HG02763 (cell line): ENCODE measurements around the gene TEX29.

Source experiments
- ATAC-seq: cut with Tn5 transposase; IDR thresholded peaks from one replicate; pipeline ENCODE4 v1.9.1; 2021; ENCODE audit warnings: mild to moderate bottlenecking, moderate library complexity; ENCODE audit not compliant: unreplicated experiment

Gene TEX29

DNA sequence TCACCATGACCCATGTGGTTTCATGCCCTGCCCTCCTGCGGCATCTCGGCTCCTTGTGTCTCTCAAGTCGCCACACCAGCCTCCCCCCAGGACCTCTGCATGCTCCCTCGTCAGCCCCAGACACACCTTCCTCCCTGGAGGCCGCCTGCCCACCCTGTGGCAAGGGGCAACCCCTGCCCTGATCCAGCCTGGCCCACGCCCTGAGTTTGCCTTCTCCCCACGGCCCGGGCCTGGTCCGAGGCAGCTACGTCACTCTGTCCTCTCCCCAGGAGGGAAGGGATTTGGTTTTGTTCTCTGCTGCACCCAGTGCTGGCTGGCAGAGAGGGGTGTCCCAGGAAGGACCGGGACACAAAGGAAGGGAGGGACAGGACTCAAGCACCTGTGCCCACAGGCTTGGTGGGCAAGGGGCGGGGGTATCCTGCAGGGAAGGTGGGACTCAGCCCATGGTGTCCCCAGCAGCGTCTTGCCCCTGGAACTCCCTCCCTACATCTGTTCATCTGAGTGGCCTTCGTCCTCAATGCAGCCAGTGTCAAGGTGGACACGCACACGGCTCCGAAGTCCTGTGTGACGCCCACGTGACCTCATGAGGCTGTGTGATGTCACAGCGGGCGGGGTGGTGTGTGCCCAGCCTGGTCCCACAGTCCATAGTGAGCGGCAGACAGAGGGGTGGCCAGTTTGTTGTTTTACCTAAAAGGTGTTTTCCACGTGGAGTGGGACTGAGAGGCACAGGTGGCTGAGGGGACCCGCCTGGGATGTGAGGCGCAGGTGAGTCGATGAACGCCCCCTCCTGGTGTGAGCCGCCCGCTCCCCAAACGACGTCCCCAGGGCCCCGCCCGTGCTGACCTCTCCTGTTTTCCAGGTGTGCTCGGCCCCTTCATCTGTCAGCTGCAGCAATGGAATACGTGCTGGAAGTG lies at the start of gene TEX29:
Gene TEX29, plus strand, starts transcription at position 645 of the 914 bp plus-strand sequence. Its CDS starts 249 bp downstream, at position 894.
- ATAC-seq: no peak

DNA sequence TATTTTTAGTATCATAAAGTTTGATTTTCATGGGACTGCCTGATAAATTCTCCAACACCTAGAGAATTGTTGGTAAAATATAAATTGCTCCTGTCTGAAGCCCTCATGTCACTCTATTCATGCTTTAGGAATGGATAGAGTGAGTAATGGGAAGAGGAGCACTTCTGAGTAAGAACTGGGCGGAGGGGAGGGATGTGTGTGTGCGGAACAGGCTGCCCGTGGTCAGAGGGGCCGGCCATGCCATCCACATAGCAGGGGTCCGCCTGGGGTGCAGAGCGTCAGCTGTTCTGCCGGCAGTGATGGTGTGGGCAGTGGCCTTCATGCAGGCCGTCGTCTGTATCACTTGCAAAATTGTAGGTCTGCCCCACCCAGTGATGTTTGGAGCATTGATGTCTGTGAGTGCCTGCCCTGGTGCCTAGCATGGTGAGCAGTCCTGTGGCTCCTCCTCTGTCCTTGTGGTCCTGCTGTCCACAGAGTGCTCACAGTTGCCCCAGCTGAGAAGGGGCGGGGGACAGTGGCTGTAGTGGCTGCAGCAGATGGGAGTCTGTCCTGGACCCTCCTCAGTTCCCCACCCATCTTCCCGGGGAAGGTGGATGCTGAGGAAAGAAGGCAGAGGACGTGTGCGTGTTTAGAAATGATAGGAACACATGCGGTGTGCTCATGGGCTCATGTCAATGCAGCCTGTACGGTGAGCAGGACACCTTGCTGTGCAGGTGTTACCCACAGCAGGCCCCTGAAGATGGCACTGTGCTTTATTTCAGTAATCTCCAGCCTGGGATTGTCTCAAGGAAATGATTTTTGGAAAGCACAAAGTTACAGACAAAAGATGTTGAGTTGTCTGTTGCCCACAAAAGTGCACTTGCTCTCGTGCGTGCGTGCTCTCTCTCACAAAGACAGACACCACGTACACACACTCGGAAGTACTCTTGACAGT lies 49.4 kb upstream of the TEX29 start:
- ATAC-seq: no peak

GRCh38 chr13:111272117-111272516 lies 48.3 kb upstream of the TEX29 start:
- no peak for ATAC-seq

DNA sequence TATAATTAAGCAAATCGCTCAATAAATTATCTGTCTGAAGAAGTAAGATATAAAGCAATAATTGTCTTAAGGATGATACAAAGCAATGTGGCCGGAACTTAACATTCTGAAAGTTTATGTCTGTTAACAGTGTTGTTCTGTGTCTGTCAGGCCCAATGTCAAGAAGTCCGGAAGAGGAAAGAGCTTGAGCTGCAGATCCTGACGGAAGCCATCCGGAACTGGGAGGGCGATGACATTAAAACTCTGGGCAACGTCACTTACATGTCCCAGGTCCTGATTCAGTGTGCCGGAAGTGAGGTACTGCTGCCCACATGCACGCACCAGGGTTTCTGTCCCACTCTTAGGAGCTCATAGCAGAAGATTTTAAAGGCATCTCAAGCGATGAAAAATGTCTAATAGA lies 45.1 kb upstream of the TEX29 start:
- no peak for ATAC-seq

- no peak for ATAC-seq
Measured at GRCh38 chr13:111275995-111276618, 44.3 kb upstream of the TEX29 start.

DNA sequence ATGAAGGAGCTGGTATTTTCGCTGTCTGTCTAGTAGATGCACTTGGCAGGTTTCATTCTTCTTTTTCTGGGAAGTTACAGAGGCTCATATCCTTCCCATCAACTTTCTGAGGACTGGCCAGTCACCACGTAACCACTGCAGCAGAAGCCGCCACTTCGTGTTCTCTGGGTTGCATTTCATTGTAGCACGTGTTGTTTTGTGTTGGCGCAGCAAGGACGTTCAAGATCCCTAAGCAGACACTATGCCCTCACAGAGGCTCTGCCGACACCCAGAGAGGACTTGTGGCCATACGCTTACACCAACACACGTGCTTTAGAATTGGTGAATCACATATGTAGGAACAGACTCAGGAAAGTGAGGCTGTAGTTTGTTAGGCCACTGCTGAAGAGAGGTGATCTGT lies 42.2 kb upstream of the TEX29 start:
- ATAC-seq: no peak

DNA sequence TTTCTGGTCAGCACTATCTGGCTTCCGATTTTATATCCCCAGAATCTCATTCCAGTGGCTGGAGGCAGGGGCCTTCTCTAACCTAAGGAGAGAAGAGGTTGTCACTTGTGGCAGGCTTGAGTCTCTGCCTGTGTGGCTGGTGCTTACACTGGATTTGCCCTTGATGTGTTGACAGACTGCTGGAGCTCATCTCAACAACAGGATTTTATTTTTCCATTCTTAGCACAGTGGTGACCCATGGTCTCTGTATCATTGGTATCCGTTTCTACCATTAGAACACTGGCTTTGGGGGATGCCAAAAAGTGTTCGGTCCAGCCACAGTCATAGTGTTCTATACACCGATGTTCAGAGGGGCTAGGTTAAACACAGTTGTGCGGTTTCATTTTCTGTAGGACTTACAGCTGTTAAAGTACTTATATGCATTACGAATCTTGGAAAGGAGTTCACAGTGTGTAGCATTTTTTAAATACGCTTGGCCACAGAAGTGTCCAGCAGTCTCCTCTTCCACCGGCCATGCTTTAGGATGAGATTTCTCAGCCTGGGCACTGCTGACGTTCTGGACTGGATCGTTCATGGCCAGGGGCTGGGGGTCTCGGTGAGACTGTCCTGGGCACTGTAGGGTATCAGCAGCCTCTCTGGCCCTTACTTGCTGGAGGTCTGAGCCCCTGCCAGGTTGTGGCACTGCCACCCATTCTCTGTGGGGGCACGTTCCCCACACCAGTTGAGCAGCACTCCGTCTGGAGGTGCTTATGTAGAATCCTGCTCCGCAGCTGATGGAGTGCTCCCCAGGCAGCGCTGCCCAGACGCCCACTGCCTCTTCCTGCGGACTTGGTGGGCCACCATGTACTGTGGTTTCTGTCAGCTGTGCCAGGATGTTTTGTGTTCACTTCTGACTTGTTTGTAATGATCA lies 41.4 kb upstream of the TEX29 start:
- ATAC-seq: no peak

- no peak for ATAC-seq
Measured at GRCh38 chr13:111280226-111280625, 40.2 kb upstream of the TEX29 start.

DNA sequence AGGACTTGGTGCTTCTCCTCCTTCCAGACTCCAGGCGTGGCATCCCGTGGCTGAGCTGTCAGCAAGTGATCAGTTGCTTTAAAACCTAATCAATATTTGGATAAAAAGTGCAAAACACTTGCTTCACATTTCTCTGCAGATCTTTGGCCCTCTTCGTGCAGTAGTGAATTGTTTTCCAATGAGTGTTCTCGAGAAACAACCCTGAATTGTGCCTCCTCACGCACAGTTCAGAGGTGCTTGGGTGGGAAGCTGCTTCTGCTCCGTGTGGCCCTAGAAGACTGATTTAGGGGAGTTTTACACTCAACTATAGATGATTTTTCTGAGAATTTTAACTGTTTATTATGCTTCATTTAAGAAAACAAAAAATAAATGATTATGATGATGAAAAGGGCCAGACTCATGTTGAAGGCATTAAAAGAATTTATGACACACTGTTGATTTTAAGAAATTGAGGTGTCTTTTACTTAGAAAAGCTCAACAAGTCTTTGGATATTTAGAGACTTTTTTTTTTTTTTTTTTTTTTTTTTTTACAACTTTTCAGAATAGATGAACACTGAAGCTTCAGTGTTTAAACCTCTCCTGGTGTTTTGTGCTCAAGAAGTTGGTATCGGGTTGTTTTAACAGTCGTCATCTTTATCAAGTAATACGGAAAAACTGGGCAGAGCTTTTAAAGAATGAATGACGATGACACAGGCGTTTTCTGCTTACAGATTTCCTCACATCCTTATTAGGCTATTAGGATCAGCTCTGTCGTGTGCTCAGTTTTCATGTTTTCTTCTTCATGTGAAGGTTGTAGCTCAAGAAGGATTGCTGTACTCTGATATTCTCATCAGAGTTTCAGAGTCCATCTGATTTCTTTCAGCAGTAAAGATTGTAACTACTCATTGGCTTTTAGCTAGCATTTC lies 39.5 kb upstream of the TEX29 start:
- ATAC-seq: no peak

GRCh38 chr13:111281751-111282311 lies 38.6 kb upstream of the TEX29 start:
- ATAC-seq: no peak

- no peak for ATAC-seq
Measured at GRCh38 chr13:111282425-111282824, 38.0 kb upstream of the TEX29 start.

DNA sequence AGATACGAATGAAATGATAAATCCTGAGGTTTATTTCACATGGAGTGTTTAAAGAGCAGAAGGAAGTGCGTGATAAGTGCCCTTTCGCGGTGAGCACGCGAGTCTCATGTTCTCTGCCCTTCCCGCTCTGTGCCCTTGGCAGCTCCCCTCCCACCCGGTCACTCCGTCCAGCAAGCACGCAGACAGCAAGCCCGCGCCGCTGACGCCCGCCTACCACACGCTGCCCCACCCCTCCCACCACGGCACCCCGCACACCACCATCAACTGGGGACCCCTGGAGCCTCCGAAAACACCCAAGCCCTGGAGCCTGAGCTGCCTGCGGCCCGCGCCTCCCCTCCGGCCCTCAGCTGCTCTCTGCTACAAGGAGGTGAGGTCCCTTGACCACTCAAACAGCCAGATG lies 37.4 kb upstream of the TEX29 start:
- no peak for ATAC-seq

DNA sequence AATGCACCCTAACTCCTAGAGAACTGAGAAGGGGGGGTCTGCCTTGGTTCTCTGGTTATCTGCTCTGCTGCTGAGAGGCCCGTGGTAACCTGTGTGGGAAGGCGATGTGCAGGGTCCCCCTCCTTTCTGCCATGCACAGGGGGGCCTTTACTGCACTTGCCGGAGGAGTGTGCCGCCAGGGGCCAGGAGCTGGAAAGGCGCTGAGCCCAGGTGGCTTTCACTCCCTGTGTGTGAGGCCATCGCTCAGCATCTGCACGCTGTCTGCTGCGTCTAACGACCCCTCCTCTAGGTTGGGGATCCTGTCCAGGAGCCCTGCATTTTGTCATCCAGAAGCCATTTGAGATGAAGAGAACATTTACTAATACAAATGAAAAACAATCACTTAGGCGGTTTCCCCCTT lies 37.0 kb upstream of the TEX29 start:
- ATAC-seq: no peak

GRCh38 chr13:111283991-111284390 lies 36.5 kb upstream of the TEX29 start:
- no peak for ATAC-seq

- ATAC-seq: no peak
Measured at GRCh38 chr13:111284565-111284964, 35.9 kb upstream of the TEX29 start.

DNA sequence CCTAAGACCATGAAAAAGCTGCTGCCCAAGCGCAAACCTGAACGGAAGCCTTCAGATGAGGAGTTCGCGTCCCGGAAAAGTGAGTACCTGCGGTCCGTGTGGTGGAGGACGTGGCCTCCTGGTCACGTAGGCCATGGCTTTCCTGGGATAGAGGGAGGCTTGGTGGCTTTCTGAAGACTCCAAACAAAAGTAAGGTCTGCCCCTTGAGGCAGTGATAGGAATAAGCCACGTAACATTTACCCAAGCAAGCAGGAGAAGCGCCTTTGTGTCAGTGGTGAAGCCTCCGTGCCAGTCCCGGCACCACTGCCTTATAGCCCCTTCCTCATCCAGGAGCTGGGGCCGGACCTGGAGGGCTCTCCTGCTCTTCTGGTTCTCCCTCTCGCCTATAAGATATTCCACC lies 34.3 kb upstream of the TEX29 start:
- no peak for ATAC-seq

DNA sequence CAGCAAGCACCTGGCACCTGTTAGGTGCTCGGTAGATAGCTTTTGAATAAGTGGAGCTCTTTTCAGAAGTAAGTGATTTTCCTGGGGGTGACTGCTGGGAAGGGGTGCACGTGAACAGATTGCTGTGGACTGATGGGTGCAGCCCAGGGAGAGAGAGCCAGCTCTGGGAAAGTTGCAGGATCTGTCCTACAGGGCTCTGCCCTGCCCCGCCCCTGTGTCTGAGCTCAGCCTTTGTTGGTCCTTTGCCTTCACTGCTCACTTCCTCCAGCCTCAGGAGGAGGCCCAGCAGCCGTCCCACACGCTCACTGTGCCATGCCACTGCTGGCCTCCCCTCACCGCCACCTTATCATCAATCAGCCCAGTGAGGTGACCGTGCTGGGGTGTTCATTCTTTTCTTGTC lies 33.7 kb upstream of the TEX29 start:
- ATAC-seq: no peak

DNA sequence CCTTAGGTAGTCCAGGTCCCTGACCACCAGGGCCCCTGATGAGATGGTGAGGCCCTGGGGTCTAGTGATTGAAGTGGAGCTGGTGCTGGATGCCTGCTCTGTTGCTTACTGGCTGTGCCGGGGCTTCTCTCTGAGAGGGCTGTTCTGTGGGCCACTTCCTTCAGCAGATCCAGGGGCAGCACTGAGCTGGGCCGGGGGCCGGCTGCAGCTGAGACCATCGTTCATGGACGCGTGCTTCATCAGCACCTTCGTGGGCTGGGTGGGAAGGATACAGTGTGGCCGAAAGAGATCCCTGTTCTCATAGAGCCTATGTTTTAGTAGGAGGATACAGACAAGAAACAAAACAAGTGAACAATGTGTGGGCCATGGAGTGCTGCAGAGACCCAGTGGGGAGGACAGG lies 33.2 kb upstream of the TEX29 start:
- no peak for ATAC-seq

DNA sequence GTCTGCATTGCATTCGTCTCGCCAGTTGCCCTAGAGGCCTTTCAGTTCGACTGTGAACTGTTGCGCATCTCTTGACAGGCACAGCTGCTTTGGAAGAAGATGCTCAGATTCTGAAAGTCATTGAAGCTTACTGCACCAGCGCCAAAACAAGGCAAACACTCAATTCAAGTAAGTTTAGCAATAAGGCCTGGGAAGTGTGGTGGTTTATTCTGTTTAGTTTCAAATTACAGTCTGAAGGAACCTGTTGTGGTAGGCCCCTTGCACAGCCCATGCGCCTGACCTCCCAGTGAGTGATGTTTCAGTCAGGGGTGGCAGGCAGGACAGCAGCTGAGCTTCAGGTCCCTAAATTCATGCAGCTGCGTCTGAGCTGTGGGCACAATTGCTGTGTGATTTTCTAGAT lies 32.2 kb upstream of the TEX29 start:
- no peak for ATAC-seq
